HG03135 (cell line): ENCODE measurements around the gene MBNL2.
"Not testable (repeated sequence)": the region's sequence is repeated elsewhere in the genome, so short reads cannot be mapped to it uniquely, and the experiment has no call there.

Source experiments
- ATAC-seq: cut with Tn5 transposase; IDR thresholded peaks from one replicate; pipeline ENCODE4 v1.9.1; 2021; ENCODE audit warnings: mild to moderate bottlenecking, moderate library complexity; ENCODE audit not compliant: unreplicated experiment

The MBNL2 gene

DNA sequence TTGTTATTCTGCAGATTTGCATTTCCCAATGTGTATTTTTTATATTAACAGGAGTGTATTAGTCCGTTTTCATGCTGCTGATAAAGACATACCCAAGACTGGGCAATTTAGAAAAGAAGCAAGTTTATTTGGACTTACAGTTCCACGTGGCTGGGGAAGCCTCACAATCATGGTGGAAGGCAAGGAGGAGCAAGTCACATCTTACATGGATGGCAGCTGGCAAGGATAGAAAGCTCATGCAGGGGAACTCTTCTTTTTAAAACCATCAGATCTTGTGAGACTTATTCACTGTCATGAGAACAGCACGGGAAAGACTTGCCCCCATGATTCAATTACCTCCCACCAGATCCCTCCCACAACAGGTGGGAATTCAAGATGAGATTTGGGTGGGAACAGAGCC is 14.9 kb upstream of the MBNL2 start:
- ATAC-seq, result not testable (repeated sequence)

DNA sequence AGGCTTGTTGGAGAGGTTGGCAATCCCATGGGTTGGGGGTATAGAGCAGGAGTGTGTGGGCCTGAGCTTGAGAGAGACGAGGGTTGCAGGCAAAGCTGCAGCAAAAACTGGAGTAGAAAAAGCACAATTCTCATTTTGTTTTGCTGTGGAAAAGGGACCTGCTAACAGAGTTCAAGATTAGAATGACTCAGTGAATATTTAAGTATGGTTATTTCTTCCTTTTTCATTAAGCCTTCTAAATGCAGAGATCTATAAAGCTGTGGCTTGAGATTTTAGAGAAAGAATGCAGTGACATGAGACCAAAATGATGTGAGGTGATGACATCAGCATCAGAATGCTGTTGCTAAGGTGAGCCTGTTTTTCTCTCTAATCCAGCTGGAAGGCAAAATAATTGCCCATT is 10.8 kb upstream of the MBNL2 start:
- ATAC-seq, result no peak

DNA sequence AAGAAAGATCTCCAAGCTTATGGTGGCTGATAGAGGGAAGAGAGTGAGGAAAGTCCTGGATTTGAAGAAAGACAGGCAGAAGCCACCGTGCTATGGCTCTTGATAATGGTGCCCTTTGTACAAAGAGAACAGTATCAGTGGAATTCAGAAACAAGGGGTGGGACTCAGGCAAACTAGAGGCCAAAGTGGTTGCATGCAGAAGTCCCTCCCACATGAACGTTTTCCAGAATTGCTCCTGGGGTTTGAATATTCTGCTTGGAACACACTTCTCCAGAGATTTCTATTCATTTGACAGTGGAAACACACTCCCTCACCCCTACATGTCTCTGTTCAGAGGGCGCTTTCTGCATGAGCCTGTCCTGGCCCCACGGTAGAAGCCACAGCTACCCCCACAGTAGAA is 10.1 kb upstream of the MBNL2 start:
- ATAC-seq, result no peak

DNA sequence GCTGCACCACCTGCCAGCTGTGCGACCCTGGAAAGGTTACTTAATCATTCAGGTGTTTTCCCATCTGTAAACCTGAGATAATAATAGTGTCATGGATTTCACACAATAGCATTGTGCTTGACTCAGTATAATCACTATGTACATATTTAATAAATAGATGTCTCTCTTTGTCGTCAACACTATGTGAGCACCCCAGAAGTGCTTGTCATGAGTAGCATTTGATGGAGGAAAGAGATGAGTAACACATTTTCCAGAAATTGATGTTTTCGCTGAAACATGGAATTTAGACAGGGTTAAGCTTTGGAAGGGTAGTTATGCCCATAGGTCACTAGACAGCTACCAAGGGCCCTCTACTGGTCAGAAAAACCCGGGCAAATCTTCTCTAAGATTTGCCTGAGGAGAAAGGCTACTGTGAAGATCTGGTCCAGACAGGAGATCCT is 9.5 kb upstream of the MBNL2 start:
- ATAC-seq, result no peak

DNA sequence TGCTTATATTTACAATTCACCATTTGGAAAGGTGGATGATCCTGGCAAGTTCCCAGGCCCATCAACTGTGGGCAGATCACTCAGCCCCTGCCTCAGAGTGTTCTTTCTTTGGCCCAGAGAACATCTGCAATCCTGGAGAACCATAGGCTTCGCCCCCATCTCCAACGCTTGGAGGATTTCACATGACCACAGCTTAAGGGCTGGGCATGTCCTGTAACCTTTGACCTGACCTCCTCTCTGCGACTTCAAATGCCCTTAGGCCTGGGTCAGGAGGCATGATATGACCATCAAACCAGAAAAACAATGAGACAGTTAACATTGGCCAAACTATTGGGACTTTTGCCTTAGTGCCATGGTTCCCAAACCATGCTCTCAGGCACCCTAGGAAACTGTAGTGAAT is 7.2 kb upstream of the MBNL2 start:
- ATAC-seq, result no peak

DNA sequence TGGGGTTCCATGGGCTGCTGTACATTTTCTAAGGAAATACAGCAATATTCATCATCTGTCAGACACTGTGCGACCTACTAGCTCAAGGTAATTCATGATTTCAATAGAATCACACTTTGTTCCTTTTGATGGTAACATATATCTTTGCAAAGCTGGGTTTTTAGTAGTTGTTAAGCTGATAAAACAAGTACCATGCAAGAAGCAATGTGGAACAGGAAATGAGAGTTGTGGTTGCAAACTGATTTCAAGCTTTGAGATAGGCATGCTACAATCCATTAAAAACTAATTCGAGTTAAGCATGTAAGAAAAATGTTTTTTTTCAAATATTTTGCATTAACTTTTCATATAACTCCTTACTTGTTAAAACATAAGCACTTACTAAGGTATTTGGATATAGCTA is 6.8 kb upstream of the MBNL2 start:
- ATAC-seq, result no peak

DNA sequence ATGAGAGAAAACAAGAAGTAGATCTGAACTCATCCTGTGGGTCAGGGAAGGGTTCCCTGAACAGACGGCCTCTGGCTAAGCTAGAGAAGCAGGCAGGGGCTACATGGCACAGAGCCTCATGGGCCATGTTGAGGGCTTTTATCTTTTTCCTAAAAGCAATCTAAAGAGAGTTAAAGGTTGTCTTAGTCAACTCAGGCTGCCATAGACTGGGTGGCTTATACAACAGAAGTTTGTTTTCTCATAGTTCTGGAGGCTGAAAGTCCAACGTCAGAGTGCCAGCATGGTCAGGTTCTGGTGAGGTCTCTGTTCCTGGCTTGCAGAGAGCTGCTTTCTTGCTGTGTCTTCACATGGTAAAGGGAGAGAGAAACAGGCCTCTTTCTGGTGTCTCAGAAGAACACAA is 2.9 kb upstream of the MBNL2 start:
- ATAC-seq, result no peak

DNA sequence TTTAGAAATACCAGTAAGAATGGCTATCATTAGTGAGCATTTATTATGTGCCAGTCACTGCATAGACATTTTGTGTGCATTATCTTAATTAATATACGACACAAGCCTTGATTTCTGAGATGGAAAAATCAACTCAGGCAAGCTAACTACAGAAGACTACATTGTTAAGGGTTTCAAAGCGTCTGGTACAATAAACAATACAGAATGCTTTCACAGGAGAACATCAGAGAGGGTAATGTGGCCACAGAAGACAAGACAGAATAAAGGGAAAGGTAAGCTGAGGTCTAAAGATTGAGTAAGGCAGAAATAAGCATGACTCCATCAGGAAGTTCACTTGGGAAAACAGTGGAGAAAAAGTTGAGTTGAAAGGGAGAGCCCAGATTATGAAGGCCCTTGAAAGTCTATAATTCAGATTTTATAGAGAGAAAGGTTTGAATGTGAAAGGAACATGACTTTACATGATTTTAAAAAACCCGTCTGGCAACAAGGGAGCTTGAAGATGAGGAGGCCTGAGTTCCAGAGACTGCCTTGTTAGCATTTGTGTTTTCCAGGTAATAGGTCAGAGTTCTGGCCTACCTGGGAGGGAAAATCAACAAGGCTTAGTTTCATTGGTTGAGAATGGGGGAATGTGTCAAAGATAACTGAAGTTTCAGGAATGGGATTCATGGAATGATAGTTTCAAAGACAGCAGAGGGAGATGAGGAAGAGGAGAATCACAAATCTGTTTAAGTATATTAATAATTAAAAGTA is 1.8 kb upstream of the MBNL2 start:
- no peak for ATAC-seq

DNA sequence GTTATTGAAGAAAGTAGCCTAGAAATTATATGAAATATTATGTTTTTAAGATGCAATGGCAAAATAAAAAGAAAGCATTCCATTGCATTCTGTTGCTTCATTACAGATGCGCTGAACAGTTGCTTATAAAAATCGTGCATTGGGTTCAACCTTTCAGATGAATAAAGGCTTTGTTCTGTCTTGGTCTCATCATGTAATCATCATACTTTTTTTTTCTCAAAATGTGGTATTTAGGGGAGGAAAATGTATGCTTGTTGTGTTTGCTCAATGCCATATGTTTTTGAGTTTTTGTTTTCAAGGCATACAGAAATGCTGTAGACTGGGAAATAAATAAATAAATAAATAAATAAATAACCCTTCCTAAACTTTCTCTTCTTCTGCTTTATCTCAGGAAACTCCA is 1.1 kb upstream of the MBNL2 start:
- ATAC-seq, result no peak

DNA sequence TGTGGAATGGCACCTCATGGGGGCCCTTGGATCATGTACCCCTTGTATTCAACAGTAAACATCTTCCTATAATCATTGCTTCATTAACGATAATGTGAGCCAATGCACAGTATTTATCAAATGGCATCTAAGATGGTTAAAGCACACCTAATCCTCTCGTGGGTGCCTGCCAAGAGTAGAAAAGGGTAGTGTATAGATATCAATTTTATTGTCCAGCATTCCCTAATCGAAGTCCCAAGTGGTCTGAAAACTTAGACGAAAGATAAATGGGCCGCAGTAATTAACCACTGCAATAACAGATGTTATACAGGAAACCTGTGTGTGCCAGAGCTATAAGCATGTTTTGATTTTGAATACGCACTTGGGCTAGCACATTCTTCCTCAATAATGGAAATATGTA is 667 bp upstream of the MBNL2 start:
- ATAC-seq, result no peak

DNA sequence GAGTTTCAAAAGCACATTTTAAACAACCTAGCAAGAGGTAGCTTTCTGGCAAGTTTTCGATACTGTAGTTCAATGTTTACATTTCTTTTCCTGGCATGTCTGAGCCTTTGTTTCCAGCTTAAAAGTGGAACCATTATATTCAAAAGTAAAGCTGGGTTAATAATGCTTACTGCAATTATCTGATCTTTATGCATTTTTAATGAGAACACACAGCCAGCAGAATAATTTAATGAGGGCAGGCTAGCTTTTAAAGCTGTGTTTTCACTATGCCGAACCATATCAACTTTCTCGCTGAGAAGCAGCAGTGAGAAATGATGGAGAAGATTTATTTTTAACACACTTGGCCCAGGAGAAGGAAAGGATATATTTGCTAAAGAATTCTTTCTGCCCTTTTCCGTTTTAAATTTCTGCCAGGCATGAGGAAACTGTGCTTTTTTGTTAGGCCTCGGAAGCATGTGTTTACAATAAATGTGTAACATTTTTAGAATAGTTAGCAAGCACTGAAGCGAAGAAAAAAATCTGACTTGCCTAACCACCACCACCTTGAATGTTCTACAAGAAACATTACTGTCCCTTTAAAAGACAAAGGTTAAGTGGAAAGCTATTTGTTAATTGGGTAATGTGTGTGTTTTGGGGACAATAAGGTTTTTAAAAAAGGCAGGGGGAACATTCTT is 1.0 kb downstream of the MBNL2 start:
- no peak for ATAC-seq

DNA sequence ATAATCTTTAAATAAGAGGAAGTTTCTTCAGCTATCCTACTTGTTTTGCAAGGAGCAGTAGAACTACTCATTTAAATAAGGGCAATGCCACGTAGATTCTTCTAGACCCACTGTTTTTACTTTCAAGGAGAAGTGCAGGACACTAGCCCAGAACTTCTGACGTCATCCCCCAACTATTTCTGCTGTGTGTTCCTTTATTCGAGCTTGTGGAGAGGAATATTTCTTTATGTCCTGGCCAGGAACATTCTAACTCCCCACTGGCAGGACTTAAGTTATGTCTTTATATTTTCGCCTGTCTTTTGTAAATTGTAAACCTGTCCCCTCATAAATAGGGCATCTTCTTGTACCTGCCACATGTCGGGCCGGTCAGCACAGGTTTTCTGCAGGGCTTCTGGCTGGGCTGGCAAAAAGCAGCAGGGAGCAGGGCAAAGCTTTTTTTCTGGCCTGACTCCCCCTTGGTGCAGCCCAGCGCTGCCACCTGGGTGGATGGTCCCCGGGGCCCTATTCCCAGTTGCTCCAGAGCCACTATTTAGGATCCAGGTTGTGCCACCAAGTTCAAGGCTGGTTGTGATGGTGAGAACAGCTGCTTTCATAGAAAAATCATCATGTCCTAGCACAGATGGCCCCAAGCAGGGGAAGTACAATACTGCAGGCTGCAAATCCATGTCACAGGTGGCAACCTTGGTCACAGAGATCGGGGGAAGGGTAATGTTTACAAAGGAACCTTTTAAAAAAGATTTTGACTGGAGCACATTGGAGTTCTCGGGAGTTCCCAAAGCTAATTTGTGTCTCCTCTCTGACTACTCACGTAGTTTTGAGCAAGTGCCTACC is 1.8 kb downstream of the MBNL2 start:
- ATAC-seq, result no peak

DNA sequence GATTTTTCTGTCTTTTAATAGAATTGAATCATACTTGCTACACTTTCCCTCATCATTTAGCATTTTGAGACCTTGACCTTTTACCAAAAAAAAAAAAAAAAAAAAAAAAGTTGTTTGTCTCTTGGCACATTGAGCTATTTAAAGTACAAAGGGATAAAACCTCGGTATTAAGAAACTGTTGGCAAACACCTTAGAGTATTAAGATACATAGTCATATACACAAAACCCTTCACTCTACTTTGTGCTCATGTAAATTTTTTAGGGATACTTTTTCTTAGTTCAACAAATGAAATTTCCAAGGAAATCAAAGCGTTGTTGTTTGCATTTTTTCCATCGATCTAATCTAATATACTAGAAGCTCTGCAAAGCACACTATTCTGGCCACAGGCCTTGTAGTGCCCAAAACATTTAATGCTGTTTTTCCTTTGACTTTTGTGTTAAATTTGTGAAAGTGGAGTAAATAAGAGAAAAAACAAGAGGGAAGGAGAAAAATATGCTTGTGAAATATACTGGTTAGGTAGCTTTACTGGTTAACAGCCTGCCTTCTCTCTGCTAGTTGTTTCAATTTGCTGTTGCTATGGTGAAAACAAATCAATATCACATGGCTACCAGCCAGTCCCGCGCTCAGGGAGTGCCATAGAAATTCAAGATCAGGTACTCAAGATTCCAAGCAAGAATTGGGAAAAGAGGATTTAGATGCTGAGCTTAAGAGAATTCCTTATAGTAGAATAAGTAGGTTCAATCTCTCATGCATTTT is 2.6 kb downstream of the MBNL2 start:
- no peak for ATAC-seq

DNA sequence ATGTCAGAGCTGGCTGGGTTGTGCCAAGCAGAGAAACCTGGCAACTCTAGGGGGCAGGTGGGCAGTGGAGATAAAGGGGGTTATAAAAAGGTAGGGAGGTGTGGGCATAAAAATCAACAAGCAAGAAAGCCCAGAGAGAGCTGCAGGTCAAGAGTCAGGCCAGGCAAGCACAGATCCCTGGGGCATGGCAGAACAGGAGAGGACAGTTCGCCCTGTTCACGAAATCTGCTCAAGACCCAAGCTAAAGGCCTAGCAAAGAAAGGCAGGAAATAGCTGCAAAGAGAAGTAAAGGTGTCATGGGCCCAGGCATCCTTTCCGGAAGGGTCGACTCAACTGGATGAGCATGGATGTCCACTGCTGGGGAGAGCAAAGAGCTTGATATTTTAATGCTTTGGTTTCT is 3.4 kb downstream of the MBNL2 start:
- ATAC-seq, result no peak

DNA sequence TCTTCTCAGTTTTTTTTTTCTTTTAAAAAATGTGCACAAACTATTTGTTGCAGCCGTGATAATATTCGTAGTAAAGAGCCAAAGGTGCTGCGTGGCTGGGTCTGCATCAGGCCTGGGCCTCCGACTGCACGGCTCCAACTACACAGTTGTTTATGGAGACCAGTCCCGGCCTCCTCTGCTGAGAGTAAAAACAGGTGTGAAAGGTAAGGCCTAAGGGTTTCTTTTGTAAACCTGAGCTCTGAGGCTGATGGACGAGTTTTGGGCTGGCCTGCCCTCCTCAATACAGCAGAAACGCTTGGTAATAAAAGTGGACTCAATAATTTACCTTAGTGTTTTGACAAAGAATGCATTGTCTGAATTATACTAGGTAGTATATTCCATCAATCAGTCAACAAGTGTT is 3.9 kb downstream of the MBNL2 start:
- no peak for ATAC-seq

DNA sequence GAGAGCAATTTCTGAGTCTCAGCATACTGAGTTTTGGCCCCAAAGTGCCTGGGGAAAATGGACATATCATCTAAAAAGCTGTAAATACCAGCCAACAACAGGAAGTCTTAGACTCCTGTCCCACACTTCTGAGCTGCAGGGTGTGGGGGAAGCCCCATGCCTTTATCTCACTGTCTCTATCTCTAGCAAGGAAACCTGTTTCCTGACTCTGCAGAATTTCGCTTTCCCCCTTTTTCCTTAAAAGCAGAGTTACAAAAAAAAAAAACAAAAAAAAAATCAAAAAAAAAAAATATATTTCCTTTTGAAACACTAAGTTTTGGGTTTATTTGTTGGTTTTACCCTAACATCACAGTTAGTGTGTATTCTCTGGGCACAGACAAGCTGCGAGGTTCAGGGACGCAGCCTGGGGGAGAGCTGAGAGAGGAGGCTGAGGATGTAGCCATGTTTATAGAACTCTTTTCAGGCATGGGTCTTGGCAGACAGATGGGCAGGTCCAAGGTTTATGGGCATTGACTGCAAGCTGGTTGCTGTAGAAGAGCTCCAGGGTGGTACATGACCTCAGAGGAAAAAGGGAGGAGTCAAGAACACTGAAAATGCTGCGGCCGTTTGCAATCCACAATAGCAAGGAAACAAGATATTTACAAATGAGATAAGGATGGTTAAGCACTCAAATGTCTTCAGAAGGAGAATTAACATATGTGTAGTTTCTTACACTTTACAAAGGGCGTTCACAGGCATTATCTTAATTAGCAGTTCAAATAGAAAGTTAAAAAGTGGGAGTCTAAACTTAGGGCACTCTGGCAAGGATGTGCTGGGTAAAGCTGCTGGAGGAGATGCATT is 4.9 kb downstream of the MBNL2 start:
- peak; percentile 44 for ATAC-seq

DNA sequence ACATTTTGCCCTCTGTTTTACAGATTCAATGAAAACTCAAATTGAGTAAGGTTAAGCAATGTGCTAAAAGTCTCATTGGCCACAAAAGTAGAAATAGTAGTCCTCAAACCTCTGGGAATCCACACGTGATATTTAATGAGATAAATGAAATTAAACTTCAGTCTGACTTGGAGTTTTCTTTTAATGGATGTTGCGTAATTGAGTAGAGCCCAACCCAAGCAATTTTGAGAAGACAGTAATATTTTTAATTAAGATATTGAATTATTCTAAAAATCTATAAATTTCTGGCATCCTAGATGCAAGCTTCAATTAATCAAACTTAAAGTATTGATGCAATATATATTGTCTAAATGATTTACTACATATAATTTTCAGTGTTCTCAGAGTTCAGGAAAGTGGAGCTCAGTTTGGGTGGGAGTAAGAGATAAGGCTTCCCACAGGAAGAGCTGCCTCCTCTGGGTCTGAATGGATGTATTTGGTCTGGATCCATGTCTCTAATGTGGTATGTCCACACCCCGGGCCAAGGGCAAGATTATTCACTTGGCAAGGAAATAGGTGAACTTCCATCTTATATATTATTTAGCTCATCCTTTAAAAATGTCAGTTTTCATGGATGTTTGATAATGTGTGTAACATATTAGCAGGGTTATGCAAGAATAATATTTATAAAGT is 6.9 kb downstream of the MBNL2 start:
- no peak for ATAC-seq

DNA sequence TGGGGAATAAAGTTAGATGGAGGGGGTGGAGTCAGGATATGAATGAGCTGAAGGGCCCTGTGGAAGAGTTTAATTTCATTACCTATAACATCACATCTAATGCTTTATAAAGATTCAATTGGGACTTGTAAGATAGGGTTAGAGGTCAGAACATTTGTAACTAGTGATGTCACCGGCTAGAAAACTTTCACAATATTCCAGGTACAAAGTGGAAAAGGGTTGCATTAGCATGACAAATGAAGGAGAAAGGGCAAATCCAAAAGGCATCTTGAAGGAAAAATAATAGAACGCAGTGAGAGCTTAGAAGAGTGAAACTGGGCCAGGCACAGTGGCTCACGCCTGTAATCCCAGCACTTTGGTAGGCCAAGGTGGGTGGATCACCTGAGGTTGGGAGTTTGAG is 7.6 kb downstream of the MBNL2 start:
- no peak for ATAC-seq

DNA sequence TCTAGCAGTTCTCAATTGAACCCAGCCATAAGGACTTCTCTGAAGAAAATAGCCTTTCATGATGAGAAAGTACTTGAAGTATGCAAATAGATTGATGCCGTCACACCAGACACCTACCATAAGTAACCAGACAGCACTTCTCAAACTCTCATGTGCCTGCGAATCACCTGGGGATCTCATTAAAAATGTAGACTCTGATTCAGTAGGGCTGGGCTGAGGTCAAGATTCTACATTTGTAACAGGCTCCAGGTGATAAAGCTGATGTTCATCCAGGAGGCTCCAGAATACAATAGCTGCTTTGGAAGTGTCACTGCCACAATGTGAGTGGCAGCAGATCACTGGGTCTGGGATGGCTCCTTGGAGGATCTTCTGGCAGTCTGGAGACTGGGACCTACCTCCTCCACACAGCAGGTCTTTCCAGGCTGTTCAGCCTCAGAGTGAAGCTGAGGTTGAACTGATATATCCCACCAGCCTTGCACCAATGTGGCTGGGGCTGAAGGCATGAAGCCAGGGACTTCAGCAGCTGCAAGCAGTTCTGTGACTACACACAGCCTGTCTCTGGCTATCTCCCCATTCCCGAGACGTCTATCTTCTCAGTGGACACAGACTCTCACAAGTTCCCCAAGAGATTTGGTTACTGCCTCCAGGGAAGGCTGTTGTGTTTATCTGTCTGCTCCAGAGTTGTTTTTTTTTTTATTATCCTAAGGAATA is 9.1 kb downstream of the MBNL2 start:
- no peak for ATAC-seq
